Measurements from ENCODE around the gene TNFRSF1B. TPM values are rescaled to one million over a fixed set of nuclear protein-coding genes. Genes with fewer than 3 reads are reported as not detected.
A peak's percentile ranks its signal among the peaks of the same experiment; 100 is the strongest.

Gene TNFRSF1B
- 139 TPM for total RNA-seq

DNA sequence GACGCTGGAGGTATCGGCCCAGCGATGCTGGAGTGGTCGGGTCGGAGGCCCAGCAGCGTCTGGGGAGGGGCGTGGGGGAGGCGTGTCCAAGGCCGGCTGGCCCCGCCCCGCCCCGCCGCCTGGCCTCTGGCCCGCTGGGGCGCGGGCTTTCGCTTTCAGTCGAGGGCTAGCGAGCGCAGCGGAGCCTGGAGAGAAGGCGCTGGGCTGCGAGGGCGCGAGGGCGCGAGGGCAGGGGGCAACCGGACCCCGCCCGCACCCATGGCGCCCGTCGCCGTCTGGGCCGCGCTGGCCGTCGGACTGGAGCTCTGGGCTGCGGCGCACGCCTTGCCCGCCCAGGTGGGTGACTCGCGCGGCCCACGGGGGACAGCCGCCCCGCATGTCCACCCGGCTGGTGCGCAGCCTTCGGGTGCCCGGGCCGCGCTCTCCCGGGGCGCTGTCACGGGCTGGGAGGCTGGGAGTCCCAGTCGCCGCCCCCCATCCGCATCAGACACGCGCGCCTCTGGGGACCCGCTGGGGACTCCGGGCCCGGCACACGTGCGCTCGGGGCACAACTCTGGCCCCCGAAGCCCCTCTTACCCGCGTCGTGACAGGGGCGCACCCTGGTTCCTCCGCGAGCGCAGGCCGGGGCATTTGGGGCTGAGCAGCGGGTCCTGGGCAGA lies at the start of gene TNFRSF1B:
TNFRSF1B (plus strand) TSS at position 158 of the 659 bp plus-strand sequence; CDS start at position 259, 101 bp downstream.
- H3K4me3 ChIP-seq = peak within 1 kb of the TSS; percentile 70 to 72
- no peaks in the 10 kb centered on the region for H3K36me3 ChIP-seq
- TF ChIP-seq, protein P1, sequence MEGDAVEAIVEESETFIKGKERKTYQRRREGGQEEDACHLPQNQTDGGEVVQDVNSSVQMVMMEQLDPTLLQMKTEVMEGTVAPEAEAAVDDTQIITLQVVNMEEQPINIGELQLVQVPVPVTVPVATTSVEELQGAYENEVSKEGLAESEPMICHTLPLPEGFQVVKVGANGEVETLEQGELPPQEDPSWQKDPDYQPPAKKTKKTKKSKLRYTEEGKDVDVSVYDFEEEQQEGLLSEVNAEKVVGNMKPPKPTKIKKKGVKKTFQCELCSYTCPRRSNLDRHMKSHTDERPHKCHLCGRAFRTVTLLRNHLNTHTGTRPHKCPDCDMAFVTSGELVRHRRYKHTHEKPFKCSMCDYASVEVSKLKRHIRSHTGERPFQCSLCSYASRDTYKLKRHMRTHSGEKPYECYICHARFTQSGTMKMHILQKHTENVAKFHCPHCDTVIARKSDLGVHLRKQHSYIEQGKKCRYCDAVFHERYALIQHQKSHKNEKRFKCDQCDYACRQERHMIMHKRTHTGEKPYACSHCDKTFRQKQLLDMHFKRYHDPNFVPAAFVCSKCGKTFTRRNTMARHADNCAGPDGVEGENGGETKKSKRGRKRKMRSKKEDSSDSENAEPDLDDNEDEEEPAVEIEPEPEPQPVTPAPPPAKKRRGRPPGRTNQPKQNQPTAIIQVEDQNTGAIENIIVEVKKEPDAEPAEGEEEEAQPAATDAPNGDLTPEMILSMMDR (IDR thresholded peaks at IDR 0.05) = no peak
- H3K9me3 ChIP-seq = no peaks in the 10 kb centered on the region
- H3K27me3 ChIP-seq = no peaks in the 10 kb centered on the region
- H3K4me1 ChIP-seq = peaks cover 0 to 3% of the 10 kb centered on the region in 2 donors
- DNase-seq (ENCODE audit: low spot score in 2 of 2) = peak in 1 of 2 donors; percentile 72
- H3K27ac ChIP-seq = peak within 1 kb of the TSS; percentile 60 to 79
- intact Hi-C loops (cut with DNase I) = no loop called here

DNA sequence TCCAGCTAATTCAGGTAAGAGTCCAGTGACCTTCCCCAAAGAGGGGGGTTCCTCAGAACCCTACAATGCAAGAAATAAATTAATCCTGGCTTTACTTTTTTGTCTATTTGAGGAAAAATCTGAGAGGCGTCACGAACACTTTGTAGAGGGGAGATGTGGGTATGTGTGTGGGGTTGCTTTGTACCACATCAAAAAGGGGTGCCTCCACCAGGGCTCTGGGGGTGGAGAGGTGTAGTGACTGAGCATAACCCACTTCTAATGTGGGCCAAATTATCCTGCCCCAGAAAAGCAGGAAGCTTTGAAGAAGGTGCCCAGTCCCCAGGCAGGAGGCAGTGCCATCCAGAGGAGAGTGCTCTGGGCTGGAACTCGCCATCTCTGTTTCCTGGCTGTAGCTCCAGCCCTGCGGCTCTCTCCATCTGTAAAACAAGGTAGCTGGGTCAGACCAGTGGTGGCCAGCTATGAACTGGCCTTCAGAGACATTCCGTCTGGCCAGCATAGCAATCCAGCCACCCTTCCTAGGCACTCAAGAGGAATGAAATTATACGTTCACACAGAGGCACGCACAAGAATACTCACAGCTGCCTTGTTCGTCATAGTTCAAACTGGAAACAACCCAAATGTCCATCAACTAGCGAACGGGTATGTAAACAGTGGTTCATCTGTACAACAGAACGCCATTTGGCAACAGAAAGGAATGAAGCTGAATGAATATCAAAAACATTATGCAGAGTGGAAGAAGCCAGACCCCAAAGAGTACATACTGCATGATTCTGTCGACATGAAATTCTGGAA lies 45.4 kb upstream of the TNFRSF1B start:
- Histone ChIP-seq H3K27me3 (no peaks in the 10 kb centered on the region), H3K9me3 (no peaks in the 10 kb centered on the region), H3K4me3 (no peak overlapping the region), H3K36me3 (no peaks in the 10 kb centered on the region), H3K27ac (no peak overlapping the region), H3K4me1 (peaks cover 0 to 4% of the 10 kb centered on the region in 2 donors)
- TF ChIP-seq, protein P1 (IDR thresholded peaks at IDR 0.05) = no peak
- intact Hi-C loops (cut with DNase I) = no loop called here
- no peak for DNase-seq (ENCODE audit: low spot score in 2 of 2)

DNA sequence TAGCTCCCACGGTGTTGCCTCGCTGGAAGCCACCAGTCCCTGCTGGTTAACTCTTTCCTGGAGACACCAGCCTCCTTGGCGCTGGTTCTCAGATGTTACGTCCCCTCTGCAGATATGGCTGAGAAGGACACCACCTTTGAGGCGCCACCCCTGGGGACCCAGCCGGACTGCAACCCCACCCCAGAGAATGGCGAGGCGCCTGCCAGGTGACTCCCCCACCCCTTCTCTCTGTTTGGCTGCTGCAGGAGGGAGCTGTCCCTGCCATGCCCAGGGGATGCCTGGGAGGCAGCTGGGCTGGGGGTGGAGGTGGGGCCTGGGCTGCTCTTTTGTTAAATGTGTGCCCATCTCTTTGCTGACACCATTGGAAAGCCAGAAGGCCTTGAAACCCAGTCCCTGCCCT lies 43.6 kb upstream of the TNFRSF1B start:
- no peak for DNase-seq (ENCODE audit: low spot score in 2 of 2)
- no peaks in the 10 kb centered on the region for H3K36me3 ChIP-seq
- intact Hi-C loops (cut with DNase I) = no loop called here
- H3K27me3 ChIP-seq = no peaks in the 10 kb centered on the region
- peaks cover 0 to 4% of the 10 kb centered on the region in 2 donors for H3K4me1 ChIP-seq
- no peak overlapping the region for H3K4me3 ChIP-seq
- H3K9me3 ChIP-seq = no peaks in the 10 kb centered on the region
- TF ChIP-seq, protein P1 (IDR thresholded peaks at IDR 0.05) = no peak
- H3K27ac ChIP-seq = no peak overlapping the region

DNA sequence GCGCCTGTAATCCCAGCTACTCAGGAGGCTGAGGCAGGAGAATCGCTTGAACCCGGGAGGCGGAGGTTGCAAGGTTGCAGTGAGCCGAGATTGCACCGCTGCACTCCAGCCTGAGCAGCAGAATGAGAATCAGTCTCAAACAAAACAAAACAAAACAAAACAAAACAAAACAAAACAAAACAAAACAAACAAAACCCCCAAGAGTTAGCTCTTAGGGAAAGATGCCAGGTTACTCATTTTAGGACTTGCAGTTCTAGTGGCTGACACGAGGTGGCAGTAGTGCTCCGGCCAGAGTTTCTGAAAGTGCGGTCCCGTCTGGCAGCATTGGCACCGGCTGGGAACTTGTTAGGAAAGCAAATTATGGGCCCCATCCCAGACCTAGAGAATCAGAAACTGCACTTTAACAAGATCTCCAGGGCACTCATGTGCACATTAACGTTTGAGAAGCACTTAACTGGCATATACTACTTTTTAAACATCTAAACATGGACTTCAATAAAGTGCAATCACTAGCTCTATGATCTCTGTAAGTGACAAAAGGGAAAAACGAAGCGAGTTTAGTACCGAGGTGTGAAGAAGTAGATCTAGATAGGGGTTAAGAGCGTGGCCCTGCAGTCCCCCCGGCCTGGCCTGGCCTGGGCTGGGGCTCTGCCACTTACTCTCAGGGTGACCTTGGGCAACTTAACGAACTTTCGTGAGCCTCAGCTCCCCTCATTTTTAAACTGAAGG lies 41.9 kb upstream of the TNFRSF1B start:
- H3K27me3 ChIP-seq = no peaks in the 10 kb centered on the region
- H3K36me3 ChIP-seq = no peaks in the 10 kb centered on the region
- TF ChIP-seq, protein P1 (IDR thresholded peaks at IDR 0.05) = peak; percentile 94 to 97 (median 96)
- no peak overlapping the region for H3K27ac ChIP-seq
- no peaks in the 10 kb centered on the region for H3K9me3 ChIP-seq
- H3K4me1 ChIP-seq = peaks cover 0 to 4% of the 10 kb centered on the region in 2 donors
- peak in 1 of 2 donors; percentile 86 for DNase-seq (ENCODE audit: low spot score in 2 of 2)
- no peak overlapping the region for H3K4me3 ChIP-seq
- intact Hi-C loops (cut with DNase I) = loop anchor here (1.0 kb wide), 1 partner anchor 84 kb away; no protein-coding TSS in a partner anchor

DNA sequence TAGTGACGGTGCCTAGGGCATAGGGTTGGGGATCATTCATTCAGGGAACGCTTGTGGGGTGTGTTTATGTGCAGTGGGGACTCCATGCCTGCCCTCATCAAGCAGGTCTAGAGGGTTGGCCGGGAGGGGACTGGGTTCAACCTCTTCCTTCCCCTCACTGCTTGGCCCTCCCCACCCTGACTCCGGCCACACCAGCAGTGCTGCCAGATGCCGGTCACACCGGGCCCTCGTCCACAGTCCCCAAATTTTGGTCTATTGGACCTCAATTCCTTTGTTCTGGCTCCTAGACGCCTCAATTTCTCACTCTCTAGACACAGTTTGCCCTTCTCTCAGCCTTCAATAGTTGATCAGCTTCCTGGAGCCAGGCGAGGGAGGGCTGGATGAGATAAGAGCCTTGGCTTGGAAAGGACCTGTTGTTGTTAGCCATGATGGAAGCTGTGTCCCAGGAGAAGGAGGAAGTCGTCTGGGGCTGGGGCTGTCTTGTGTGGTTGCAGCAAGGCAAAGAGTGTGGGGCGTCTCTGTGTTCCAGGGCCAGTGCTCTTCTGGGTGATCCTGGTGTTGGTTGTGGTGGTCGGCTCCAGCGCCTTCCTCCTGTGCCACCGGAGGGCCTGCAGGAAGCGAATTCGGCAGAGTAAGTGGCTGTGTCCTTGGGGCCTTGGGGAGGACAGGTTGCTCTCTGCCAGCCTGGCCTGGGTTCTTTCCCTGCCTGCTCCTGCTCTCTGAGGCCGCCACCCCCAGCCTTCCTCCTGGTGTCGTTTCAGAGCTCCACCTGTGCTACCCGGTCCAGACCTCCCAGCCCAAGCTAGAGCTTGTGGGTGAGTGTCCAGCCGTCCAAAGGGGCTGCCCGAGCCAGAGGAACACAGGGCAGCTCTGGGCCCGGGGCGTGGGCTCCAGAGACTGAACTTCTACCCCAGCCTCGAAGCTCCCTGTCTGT lies 41.1 kb upstream of the TNFRSF1B start:
- Histone ChIP-seq H3K36me3 (no peaks in the 10 kb centered on the region), H3K9me3 (no peaks in the 10 kb centered on the region), H3K27ac (no peak overlapping the region), H3K4me1 (peaks cover 0 to 4% of the 10 kb centered on the region in 2 donors), H3K27me3 (no peaks in the 10 kb centered on the region), H3K4me3 (no peak overlapping the region)
- intact Hi-C loops (cut with DNase I) = no loop called here
- DNase-seq (ENCODE audit: low spot score in 2 of 2) = no peak
- TF ChIP-seq, protein P1 (IDR thresholded peaks at IDR 0.05) = no peak

Measured in ascending aorta (tissue), 2 donors.